ENCODE measurements around the gene SDK1.

SDK1 gene

DNA sequence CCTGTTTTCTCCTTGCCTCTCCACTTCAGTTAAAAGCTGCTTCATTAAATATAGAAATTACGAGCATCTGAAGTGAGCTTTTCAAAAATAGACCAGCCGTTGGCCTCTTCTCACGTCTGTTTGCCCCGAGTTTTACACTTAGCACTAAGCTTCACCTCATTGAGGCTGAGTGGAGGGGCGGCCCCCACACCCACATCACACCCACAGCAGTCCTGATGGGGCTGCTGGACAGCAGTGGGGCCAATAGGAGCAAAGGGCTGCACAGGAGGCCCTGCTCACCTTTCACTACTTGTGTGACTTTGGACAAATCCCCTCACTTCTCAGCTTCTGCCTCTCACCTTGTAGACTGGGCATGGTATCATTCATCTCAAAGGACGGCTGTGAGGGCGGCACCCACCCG is 677.8 kb downstream of the SDK1 start:
- no peak overlapping the region for H3K4me3 ChIP-seq (ENCODE audit: low read depth, low read length)
- no peak for TF ChIP-seq CTCF (IDR thresholded peaks at IDR 0.05; ENCODE audit: low read depth, low read length)

- no peak overlapping the region for H3K4me3 ChIP-seq (ENCODE audit: low read depth, low read length)
- no peak for TF ChIP-seq CTCF (IDR thresholded peaks at IDR 0.05; ENCODE audit: low read depth, low read length)
Observed at GRCh38 chr7:3979611-3980299, 678.7 kb downstream of the SDK1 start.

DNA sequence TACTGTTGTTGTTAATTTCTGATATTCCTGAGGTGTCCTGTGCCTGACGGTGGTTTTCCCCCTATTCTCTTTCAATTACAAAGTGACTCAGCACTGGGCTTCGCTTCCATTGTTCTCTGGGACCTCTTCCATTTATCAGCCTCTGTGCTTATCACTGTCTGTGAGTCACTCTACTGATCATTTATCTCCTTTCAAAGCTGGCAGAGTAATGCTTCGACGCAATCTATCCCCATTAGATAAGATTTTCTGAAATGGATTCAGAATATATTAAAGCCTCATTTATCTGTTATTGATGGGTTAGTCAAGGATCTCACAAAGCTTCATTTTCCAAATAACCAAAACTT is 679.2 kb downstream of the SDK1 start:
- no peak overlapping the region for H3K4me3 ChIP-seq (ENCODE audit: low read depth, low read length)
- no peak for TF ChIP-seq CTCF (IDR thresholded peaks at IDR 0.05; ENCODE audit: low read depth, low read length)

DNA sequence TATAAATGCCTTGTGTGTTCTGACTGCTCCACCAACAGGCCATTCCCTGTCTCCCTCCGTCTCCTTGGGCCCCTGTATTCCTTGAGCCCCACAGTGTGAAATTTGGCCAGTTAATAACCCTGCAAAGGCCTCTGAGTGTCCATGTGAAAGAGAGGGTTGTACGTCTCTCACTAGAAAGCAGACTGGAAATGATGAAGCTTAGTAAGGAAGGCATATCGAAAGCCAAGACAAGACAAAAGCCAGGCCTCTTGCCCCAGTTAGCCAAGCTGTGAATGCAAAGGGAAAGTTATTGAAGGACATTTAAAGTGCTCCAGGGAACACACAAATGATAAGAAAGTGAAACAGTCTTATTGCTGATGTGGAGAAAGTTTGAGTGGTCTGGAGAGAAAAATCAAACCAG is 680.2 kb downstream of the SDK1 start:
- TF ChIP-seq CTCF (IDR thresholded peaks at IDR 0.05; ENCODE audit: low read depth, low read length): no peak
- no peak overlapping the region for H3K4me3 ChIP-seq (ENCODE audit: low read depth, low read length)

GRCh38 chr7:3984456-3984855 is 683.4 kb downstream of the SDK1 start:
- H3K4me3 ChIP-seq (ENCODE audit: low read depth, low read length): no peak overlapping the region
- no peak for TF ChIP-seq CTCF (IDR thresholded peaks at IDR 0.05; ENCODE audit: low read depth, low read length)

- TF ChIP-seq CTCF (IDR thresholded peaks at IDR 0.05; ENCODE audit: low read depth, low read length): no peak
- no peak overlapping the region for H3K4me3 ChIP-seq (ENCODE audit: low read depth, low read length)
Observed at GRCh38 chr7:3986927-3987326, 685.9 kb downstream of the SDK1 start.

DNA sequence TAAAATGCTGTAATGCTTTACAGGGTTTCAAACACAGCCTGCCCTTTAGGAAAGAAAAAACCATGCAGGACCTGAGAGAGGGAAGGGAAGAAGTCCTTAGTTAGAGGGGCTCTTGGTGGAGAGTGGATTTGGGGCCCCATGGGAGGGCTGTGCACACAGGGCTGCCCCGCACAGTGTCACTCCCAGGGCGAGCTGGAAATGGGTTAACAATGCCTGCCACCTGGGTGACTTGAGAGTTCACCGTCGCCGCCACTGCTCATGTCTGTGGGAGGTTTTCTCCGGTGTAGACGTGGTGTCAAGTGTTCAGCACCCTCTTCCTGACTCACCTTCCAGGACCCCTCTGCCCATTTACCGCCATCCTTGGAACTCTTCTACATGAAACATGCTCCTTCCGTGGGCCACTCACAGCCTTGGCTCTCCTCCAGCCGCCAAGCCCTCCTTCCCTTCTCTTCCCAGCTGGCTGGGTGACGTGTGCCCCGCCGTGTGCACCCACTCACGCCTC is 686.4 kb downstream of the SDK1 start:
- TF ChIP-seq CTCF (IDR thresholded peaks at IDR 0.05; ENCODE audit: low read depth, low read length): no peak
- no peak overlapping the region for H3K4me3 ChIP-seq (ENCODE audit: low read depth, low read length)

All from WI38 (cell line).